ENCODE measurements around the gene TCEAL5. TPM values are rescaled to one million over a fixed set of nuclear protein-coding genes. Genes with fewer than 3 reads are reported as not detected.
"Not testable (repeated sequence)": the region's sequence is repeated elsewhere in the genome, so short reads cannot be mapped to it uniquely, and the experiment has no call there.

The TCEAL5 gene
- total RNA-seq, 1 experiment from 2014 or later = not detected

DNA sequence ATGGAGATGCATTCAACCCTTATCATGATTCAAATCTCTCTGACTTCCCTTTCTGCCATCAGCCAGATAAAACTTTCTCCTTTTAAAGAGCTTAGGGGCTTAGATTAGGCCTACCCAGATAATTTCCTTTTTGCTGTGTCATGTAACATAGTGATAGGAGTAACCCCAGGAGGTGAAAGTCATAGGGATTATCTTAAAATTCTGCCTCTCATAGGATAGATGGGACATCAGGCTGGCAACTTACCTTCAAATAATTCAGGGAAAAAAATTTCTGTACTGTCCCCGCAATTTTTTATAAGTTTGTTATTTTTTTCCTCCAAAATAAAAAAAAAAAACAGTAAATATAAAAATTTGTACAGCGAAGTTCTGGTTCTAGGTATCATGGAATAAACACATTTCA is 40.9 kb downstream of the TCEAL5 start:
- not testable (repeated sequence) for DNase-seq (ENCODE audit: extremely low read depth, low read depth)

DNA sequence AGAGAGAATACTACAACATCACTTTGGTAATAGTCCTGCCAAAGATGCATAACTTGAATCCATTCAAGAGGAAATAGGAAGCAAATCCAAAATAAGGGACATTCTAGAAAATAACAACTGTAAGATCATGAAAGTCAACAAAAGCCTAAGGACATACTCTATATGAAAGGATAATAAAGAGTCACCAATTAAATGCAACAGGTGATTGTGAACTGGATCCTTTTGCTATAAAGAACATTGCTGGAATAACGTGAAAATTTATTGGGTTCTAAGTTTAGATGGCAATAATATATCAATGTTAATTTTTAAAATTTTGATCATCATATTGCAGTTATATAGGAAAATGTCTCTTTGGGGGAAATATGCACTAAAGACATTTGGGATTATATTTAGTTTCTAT is 41.7 kb downstream of the TCEAL5 start:
- DNase-seq (ENCODE audit: extremely low read depth, low read depth) = no peak

DNA sequence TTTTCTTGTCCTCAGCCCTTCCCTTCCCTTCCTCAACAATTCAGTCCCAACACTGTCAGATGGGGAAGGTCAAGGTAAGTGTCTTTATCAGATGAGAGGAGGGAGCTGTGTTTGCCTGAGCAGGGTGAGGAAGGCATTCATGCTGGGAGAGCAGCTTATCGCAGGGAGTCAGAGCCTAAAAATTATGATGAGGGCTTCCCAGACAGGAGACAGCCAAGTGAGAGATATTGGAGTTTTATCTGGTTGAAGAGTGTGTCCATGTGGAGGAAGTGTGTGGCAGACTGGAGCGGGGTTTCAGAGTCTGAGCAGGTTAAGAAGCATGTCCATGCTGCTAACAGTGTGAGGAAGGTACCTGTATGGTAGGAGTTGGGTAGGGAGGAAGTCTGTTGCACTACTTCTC is 43.3 kb downstream of the TCEAL5 start:
- DNase-seq (ENCODE audit: extremely low read depth, low read depth) = no peak

- not testable (repeated sequence) for DNase-seq (ENCODE audit: extremely low read depth, low read depth)
Measured at GRCh38 chrX:103225918-103226317, 50.6 kb downstream of the TCEAL5 start.

Other genes starting within 250 kb of the TCEAL5 start
- not detected in 2 replicates for gene BEX1, start 212.6 kb downstream of the TCEAL5 start, total RNA-seq (2014; rRNA removed; shearing (Covaris generic))
- not detected in 2 replicates for gene NXF3, start 183.6 kb downstream of the TCEAL5 start, total RNA-seq (2014; rRNA removed; shearing (Covaris generic))
- 4.5 and 5.3 TPM in 2 replicates for gene BEX4, start 61.6 kb downstream of the TCEAL5 start, total RNA-seq (2014; rRNA removed; shearing (Covaris generic))
- gene TCEAL8, start 21.6 kb downstream of the TCEAL5 start, total RNA-seq (2014; rRNA removed; shearing (Covaris generic)) = 82.7 and 94.9 TPM in 2 replicates
- 33.3 and 41.1 TPM in 2 replicates for gene BEX2, start 34.2 kb upstream of the TCEAL5 start, total RNA-seq (2014; rRNA removed; shearing (Covaris generic))
- gene TCEAL7, start 53.5 kb upstream of the TCEAL5 start, total RNA-seq (2014; rRNA removed; shearing (Covaris generic)) = not detected in 2 replicates
- gene TCEAL9, start 79.8 kb upstream of the TCEAL5 start, total RNA-seq (2014; rRNA removed; shearing (Covaris generic)) = 143 TPM in 2 replicates
- 310 and 362 TPM in 2 replicates for gene BEX3, start 99.8 kb upstream of the TCEAL5 start, total RNA-seq (2014; rRNA removed; shearing (Covaris generic))
- gene RAB40A, start 242.7 kb upstream of the TCEAL5 start, total RNA-seq (2014; rRNA removed; shearing (Covaris generic)) = 0.05 TPM in 1 of 2 replicates, not detected in the other

Measured in NCI-H460 (cell line).